ENCODE results near the gene PRAMEF20.
"Not testable (repeated sequence)": the region's sequence is repeated elsewhere in the genome, so short reads cannot be mapped to it uniquely, and the experiment has no call there.

PRAMEF20 gene

DNA sequence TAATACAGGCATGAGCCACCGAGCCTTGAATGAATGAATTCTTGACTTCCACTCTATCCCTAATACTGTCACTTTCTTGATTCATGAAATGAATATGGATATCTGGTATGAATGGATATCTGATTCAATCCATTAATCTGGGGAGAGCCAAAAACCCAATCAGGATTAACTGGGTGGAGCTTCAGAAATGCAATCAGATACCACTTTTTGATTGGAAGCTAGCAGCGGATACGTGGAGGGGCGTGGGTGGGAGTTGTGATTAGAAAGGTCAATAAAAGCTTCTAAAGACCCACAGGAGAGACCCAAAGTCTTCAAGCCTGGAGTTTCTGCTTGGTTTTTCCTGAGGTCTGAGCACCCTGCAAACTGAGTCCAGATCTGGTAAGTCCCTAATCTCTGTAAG lies at the start of gene PRAMEF20:
Gene PRAMEF20, plus strand, starts transcription at position 301 of the 400 bp plus-strand sequence. CDS start 5,905 bp downstream, outside the sequence.
- DNase-seq (ENCODE audit: insufficient read length, low spot score); FAIRE-seq: not testable (repeated sequence)

DNA sequence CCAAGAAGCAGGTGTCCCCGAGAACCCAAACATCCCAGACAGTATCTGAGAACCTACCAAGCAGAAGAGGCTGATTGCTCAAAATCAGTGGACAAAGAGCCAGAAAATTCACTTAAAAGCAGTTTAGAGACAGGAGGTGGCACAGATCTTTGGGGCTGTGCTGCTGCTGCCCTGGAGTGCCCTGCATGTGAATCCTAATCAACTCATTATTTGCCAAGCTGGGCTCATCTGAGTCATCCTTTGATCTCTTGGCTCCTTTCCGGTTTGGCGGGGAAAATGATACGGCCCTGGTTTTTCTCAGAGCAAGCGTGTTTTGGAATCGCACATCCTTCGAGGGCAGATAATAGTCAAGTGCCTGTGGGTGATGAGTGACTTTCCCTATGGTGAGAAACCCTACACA lies 47.9 kb upstream of the PRAMEF20 start:
- not testable (repeated sequence) for DNase-seq (ENCODE audit: insufficient read length, low spot score); FAIRE-seq

DNA sequence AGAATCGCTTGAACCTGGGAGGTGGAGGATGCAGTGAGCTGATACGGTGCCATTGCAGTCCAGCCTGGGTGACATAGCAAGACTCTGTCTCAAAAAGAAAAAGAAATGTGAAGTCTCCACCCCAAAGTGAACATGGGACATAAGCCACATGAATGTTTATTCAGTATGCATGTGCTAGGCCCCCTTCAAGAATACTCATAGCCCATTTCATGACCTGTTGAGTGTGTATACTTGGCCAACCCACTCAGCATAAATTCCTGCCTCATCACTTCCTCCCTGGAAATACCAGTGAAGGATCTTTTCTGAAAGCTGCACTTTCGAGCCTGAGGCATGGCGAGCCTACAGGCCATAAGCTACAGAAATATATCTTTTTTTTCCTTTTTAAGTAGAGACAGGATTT lies 45.3 kb upstream of the PRAMEF20 start:
- DNase-seq (ENCODE audit: insufficient read length, low spot score); FAIRE-seq: not testable (repeated sequence)

DNA sequence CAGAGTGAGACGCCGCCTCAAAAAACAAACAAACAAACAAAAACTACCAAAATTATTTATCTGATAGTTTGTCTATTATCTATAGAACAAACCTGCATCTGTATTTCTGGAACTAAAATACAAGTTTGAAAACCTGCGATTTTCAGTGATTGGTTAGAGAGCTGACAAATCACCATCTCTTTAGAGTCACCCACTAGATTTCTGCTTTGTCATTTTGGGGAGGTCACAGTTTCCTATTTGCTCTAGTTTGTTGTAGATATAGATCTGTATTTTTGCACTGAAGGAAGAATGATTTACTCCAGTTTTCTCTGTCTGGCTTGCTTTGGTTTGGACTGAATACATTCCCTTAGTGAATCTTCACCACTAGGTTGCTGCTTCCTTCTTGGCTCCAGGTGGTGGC lies 43.7 kb upstream of the PRAMEF20 start:
- not testable (repeated sequence) for DNase-seq (ENCODE audit: insufficient read length, low spot score)

DNA sequence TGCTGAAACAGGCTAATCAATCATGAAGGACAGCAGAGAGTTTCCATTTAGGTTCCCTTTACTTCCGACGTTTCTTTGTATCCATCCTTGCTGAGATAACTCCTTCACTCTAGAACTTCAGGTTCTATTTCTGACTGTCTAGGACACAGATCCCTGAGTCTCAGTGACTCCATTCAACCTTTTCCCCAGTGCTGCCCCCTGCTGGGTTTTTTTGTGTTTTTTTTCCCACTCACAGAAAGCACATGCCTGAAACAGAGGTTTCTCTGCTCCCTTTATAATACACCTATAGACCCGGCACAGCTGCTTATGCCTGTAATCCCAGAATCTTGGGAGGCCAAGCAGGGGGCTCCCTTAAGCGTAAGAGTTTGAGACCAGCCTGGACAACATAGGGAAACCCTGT lies 41.7 kb upstream of the PRAMEF20 start:
- not testable (repeated sequence) for DNase-seq (ENCODE audit: insufficient read length, low spot score); FAIRE-seq
- TF ChIP-seq, protein P1, sequence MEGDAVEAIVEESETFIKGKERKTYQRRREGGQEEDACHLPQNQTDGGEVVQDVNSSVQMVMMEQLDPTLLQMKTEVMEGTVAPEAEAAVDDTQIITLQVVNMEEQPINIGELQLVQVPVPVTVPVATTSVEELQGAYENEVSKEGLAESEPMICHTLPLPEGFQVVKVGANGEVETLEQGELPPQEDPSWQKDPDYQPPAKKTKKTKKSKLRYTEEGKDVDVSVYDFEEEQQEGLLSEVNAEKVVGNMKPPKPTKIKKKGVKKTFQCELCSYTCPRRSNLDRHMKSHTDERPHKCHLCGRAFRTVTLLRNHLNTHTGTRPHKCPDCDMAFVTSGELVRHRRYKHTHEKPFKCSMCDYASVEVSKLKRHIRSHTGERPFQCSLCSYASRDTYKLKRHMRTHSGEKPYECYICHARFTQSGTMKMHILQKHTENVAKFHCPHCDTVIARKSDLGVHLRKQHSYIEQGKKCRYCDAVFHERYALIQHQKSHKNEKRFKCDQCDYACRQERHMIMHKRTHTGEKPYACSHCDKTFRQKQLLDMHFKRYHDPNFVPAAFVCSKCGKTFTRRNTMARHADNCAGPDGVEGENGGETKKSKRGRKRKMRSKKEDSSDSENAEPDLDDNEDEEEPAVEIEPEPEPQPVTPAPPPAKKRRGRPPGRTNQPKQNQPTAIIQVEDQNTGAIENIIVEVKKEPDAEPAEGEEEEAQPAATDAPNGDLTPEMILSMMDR (IDR thresholded peaks at IDR 0.05; ENCODE audit: insufficient read depth, missing control alignments) = peak; percentile 7

More for the DNA sequence above, 43.7 kb upstream of the PRAMEF20 start:
- not testable (repeated sequence) for FAIRE-seq

DNA sequence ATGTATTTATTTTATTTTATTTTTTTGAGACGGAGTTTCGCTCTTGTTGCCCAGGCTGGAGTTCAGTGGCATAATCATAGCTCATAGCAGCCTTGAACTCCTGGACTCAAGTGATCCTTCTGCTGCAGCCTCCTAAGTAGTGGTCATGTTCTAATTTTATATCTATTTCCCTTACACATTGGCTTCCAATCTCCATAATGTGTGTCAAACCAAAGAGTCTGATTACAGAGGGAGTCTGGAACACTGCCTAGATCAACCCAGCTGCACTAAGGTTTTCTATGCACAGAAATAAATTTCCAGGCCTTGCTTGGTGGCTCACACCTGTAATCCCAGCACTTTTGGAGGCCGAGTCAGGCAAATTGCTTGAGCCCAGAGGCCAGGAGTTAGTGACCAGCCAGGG lies 31.3 kb upstream of the PRAMEF20 start:
- FAIRE-seq; DNase-seq (ENCODE audit: insufficient read length, low spot score): not testable (repeated sequence)

DNA sequence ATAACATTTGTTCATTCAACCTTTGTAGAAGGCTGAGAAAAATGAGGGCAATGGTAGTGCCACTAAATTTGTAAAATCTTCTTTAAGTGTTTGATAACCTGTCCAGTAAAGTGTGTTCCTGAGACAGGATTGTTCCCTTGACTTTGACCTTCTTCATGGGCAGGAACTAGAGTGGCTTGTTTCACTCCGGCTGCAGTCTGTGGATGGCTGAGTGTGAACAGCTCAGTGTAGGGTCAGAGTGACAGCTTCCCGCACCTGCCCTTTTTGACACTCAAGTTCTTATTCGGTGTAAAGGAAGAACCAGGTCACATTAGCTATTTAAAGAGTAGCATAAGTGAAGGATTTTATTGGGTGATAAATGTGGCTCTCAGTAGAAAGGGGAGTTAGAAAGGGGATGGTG lies 29.9 kb upstream of the PRAMEF20 start:
- not testable (repeated sequence) for DNase-seq (ENCODE audit: insufficient read length, low spot score); FAIRE-seq

DNA sequence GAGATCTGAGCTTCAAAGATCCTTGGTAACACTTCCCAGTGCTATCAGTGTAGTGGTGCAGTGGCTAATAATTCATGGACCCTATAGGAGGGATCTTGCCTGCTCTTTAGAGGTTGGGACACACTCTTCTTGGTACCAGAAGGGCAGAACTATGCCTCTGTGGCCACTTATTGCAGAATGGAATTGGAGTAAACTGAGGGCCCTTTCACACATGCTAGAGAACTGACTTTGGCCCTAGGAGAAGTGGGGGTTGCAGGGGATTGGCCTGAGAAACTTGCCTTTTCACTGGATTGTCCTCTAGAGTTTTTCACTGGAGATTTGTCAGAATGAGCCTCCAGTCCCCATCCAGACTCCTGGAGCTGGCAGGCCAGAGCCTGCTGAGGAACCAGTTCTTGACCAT lies 20.9 kb upstream of the PRAMEF20 start, which contains the start of gene PRAMEF17:
Gene PRAMEF17, plus strand, starts transcription at position 301 of the 400 bp plus-strand sequence. Its CDS starts 26 bp downstream, at position 327.
- DNase-seq (ENCODE audit: insufficient read length, low spot score); FAIRE-seq: not testable (repeated sequence)

DNA sequence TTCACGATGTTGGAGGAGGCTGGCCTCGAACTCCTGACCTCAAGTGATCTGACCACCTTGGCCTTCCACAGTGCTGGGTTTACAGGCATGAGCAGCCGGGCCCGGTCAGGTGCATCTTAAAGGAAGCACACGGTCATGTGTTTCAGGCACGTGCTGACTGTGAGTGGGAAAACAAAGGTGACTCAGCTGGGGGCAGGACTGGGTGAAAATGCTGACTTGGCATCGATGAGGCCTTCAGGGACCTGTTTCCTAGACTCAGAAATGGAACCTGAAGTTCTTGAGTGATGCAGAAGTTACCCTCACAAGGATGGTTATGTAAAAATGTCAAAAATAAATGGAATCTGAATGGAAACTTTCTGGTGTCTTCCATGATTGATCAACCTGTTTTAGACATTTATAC lies 17.2 kb upstream of the PRAMEF20 start:
- FAIRE-seq; DNase-seq (ENCODE audit: insufficient read length, low spot score): not testable (repeated sequence)

DNA sequence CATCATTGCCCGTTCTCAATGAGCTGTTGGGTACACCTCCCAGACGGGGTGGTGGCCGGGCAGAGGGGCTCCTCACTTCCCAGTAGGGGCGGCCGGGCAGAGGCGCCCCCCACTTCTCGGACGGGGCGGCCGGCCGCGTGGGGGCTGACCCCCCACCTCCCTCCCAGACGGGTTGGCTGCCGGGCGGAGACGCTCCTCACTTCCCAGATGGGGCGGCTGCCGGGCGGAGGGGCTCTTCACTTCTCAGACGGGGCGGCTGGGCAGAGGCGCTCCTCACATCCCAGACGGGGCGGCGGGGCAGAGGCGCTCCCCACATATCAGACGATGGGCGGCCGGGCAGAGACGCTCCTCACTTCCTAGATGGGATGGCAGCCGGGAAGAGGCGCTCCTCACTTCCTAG lies 15.5 kb upstream of the PRAMEF20 start:
- FAIRE-seq; DNase-seq (ENCODE audit: insufficient read length, low spot score): not testable (repeated sequence)

DNA sequence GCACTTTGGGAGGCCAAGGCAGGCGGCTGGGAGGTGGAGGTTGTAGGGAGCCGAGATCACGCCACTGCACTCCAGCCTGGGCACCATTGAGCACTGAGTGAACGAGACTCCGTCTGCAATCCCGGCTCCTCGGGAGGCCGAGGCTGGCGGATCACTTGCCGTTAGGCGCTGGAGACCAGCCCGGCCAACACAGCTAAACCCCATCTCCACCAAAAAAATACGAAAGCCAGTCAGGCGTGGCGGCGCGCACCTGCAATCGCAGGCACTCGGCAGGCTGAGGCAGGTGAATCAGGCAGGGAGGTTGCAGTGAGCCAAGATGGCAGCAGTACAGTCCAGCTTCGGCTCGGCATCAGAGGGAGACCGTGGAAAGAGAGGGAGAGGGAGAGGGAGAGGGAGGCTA lies 14.9 kb upstream of the PRAMEF20 start:
- not testable (repeated sequence) for FAIRE-seq; DNase-seq (ENCODE audit: insufficient read length, low spot score)

DNA sequence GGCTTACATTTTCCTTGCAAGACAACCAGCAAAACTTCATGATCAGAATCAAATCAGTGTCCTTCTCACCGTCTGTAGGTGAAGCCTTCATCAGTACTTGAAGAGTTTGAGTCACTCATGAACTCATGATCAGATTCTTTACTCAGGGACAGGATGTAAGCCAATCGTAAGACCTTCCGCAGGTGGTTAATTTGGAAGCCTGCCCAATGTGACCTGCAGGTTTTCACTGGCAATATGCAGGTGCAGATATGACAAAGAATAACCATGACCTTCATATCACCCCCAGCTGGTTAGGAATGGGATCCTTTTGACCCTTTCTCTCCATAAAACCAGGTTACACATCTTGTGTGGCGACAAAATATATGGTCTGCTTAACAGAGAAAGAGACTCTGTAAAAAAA lies 2.4 kb upstream of the PRAMEF20 start:
- TF ChIP-seq, protein P1 (IDR thresholded peaks at IDR 0.05; ENCODE audit: insufficient read depth, missing control alignments) = no peak
- DNase-seq (ENCODE audit: insufficient read length, low spot score) (no peak), FAIRE-seq (no peak)

DNA sequence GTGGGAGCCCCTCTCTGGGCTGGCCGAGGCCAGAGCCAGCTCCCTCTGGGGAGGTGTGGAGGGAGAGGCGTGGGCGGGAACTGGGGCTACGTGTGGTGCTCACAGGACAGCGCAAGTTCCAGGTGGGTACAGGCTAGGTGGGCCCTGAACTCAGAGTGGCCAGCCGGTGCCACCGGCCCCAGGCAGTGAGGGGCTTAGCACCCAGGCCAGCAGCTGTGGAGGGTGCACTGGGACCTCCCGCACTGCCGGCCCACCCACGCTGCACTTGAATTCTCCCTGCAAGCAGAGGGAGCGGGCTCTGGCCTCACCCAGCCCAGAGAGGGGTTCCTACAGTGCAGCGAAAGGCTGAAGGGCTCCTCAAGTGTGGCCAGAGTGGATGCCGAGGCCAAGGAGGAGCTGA lies 20.2 kb downstream of the PRAMEF20 start:
- DNase-seq (ENCODE audit: insufficient read length, low spot score) (no peak), FAIRE-seq (no peak)
- TF ChIP-seq, protein P1 (IDR thresholded peaks at IDR 0.05; ENCODE audit: insufficient read depth, missing control alignments) = no peak

Measured in D721Med (cell line).